NCI-H82 (cell line): Measurements from ENCODE around the gene CD9.
A peak's percentile ranks its signal among the peaks of the same experiment; 100 is the strongest.
"Not testable (repeated sequence)": the region's sequence is repeated elsewhere in the genome, so short reads cannot be mapped to it uniquely, and the experiment has no call there.

Source experiments
- DNase-seq: peaks from one replicate; lab custom pipeline; 2025; lab: John Stamatoyannopoulos, UW

Gene CD9

GRCh38 chr12:6180268-6181051 is 19.7 kb upstream of the CD9 start:
- DNase-seq: no peak

- DNase-seq: no peak
Observed at GRCh38 chr12:6181166-6181565, 19.0 kb upstream of the CD9 start.

- DNase-seq: no peak
Observed at GRCh38 chr12:6181583-6182278, 18.5 kb upstream of the CD9 start.

- DNase-seq: no peak
Observed at GRCh38 chr12:6182279-6182898, 17.8 kb upstream of the CD9 start.

GRCh38 chr12:6183689-6184428 is 16.3 kb upstream of the CD9 start:
- no peak for DNase-seq

GRCh38 chr12:6185961-6186827 is 14.0 kb upstream of the CD9 start:
- no peak for DNase-seq

- no peak for DNase-seq
Observed at GRCh38 chr12:6187948-6188793, 12.0 kb upstream of the CD9 start.

- DNase-seq: no peak
Observed at GRCh38 chr12:6189028-6189427, 11.2 kb upstream of the CD9 start.

- DNase-seq: not testable (repeated sequence)
Observed at GRCh38 chr12:6189952-6190598, 10.1 kb upstream of the CD9 start.

GRCh38 chr12:6190767-6191530 is 9.3 kb upstream of the CD9 start:
- not testable (repeated sequence) for DNase-seq

GRCh38 chr12:6192604-6193380 is 7.4 kb upstream of the CD9 start:
- DNase-seq: no peak

- DNase-seq: peak; percentile 90
Observed at GRCh38 chr12:6193853-6194815, 6.1 kb upstream of the CD9 start.

GRCh38 chr12:6195665-6196535 is 4.3 kb upstream of the CD9 start:
- peak; percentile 92 for DNase-seq

- no peak for DNase-seq
Observed at GRCh38 chr12:6198051-6198450, 2.1 kb upstream of the CD9 start.

GRCh38 chr12:6198556-6198955 is 1.6 kb upstream of the CD9 start:
- no peak for DNase-seq

- no peak for DNase-seq
Observed at GRCh38 chr12:6198985-6199530, 1.1 kb upstream of the CD9 start.
